BE2C (cell line): ENCODE results near the gene SKI.
A peak's percentile ranks its signal among the peaks of the same experiment; 100 is the strongest.

Source experiments
- DNase-seq: peaks from one replicate; pipeline ENCODE4 v3.0.0-alpha.2; 2020
- H3K27me3 ChIP-seq: fragments of 250-450 bp; sonication (Bioruptor Pico); 2 replicates; pipeline ENCODE4 v1.5.1; 2020; ENCODE audit warnings: mild to moderate bottlenecking
- H3K36me3 ChIP-seq: fragments of 250-450 bp; sonication (Bioruptor Pico); 2 replicates; pipeline ENCODE4 v1.5.1; 2020; ENCODE audit warnings: mild to moderate bottlenecking
- H3K4me1 ChIP-seq: fragments of 250-450 bp; sonication (Bioruptor Pico); 2 replicates; pipeline ENCODE4 v1.5.1; 2020
- H3K4me3 ChIP-seq: 2 replicates; pipeline ENCODE4 v1.5.1; 2011; ENCODE audit warnings: low read depth, low read length
- H3K9me3 ChIP-seq: fragments of 250-450 bp; sonication (Bioruptor Pico); 2 replicates; pipeline ENCODE4 v1.5.1; 2020
- CTCF ChIP-seq: IDR thresholded peaks from 2 replicates; pipeline ENCODE4 v1.5.1; 2012; ENCODE audit warnings: mild to moderate bottlenecking, low read depth, low read length

The SKI gene

GRCh38 chr1:2347409-2347785, 119.3 kb downstream of the SKI start:
- no peak for TF ChIP-seq CTCF
- no peaks in the 10 kb centered on the region for H3K9me3 ChIP-seq
- peak; percentile 2 for DNase-seq
- H3K4me1 ChIP-seq, result no peaks in the 10 kb centered on the region
- no peaks in the 10 kb centered on the region for H3K27me3 ChIP-seq
- H3K36me3 ChIP-seq, result no peaks in the 10 kb centered on the region
- H3K4me3 ChIP-seq, result no peak overlapping the region

DNA sequence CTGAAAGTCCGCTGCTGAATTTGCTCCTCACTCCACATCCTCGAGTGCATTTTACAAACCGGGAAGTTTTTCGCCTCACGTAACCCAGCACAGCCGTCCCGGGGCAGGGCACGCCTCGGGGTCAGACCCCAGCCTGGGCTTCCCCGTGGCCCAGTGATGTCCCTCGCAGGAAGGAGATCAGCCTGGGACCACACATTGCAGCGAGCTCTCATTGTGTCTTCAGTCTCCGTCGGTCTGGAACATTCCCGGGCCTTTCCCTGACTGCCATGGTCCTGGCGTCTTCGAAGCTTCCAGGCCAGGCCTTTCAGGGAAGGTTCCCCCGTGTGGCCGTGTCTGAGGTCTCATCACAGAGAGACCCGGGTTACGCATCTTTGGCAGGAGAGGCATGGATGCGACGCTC, 119.8 kb downstream of the SKI start:
- no peaks in the 10 kb centered on the region for H3K36me3 ChIP-seq
- no peaks in the 10 kb centered on the region for H3K4me1 ChIP-seq
- no peak overlapping the region for H3K4me3 ChIP-seq
- peak; percentile 3 for DNase-seq
- no peak for TF ChIP-seq CTCF
- no peaks in the 10 kb centered on the region for H3K27me3 ChIP-seq
- H3K9me3 ChIP-seq, result no peaks in the 10 kb centered on the region

GRCh38 chr1:2348346-2349325, 120.5 kb downstream of the SKI start:
- DNase-seq, result peak; percentile 2
- Histone ChIP-seq H3K4me1 (no peaks in the 10 kb centered on the region), H3K4me3 (no peak overlapping the region), H3K36me3 (no peaks in the 10 kb centered on the region), H3K27me3 (no peaks in the 10 kb centered on the region), H3K9me3 (no peaks in the 10 kb centered on the region)
- TF ChIP-seq CTCF, result no peak

DNA sequence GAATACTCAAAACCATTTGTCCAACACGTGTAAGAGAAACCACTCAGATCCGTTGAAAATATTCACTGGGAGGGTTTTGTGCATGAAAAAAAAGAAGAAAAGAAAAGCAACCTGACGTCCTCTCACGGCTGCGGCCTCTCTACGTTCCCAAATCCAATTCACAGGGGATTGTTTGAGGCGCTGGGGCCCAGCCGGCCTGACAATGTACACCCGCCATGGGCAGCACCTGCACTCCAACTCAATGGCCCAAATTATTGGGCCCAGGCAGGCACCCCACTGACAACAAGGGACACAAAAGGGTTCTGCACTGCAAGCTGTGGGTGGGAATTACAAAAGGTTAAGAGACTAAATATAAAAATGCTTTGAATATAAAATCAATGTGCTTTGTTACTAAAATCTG, 121.7 kb downstream of the SKI start:
- Histone ChIP-seq H3K36me3 (no peaks in the 10 kb centered on the region), H3K4me1 (no peaks in the 10 kb centered on the region), H3K27me3 (no peaks in the 10 kb centered on the region), H3K4me3 (no peak overlapping the region), H3K9me3 (no peaks in the 10 kb centered on the region)
- no peak for TF ChIP-seq CTCF
- DNase-seq, result no peak

GRCh38 chr1:2350501-2350900, 122.4 kb downstream of the SKI start:
- H3K4me3 ChIP-seq, result no peak overlapping the region
- no peaks in the 10 kb centered on the region for H3K36me3 ChIP-seq
- H3K27me3 ChIP-seq, result no peaks in the 10 kb centered on the region
- H3K9me3 ChIP-seq, result no peaks in the 10 kb centered on the region
- TF ChIP-seq CTCF, result no peak
- DNase-seq, result peak; percentile 1
- H3K4me1 ChIP-seq, result no peaks in the 10 kb centered on the region
